H9 (cell line): ENCODE measurements around the gene SCGB2A2. TPM values are rescaled to one million over a fixed set of nuclear protein-coding genes. Genes with fewer than 3 reads are reported as not detected.

Experiments used
- DNase-seq: peaks from one replicate; pipeline ENCODE4 v3.0.0-alpha.2; 2017
- H2AFZ ChIP-seq: one replicate; pipeline ENCODE4 v1.6.1; 2013; ENCODE audit warnings: mild to moderate bottlenecking, low read length, control low read depth, moderate library complexity
- H2AK5ac ChIP-seq: 2 replicates; pipeline ENCODE4 v1.6.1; 2013; ENCODE audit warnings: low read length, control low read depth, mixed read lengths; ENCODE audit not compliant: insufficient read length
- H2BK120ac ChIP-seq: one replicate; pipeline ENCODE4 v1.6.1; 2013; ENCODE audit warnings: low read depth, mild to moderate bottlenecking, low read length, control low read depth, inconsistent platforms; ENCODE audit not compliant: poor library complexity, severe bottlenecking
- H2BK12ac ChIP-seq: 2 replicates; pipeline ENCODE4 v1.6.1; 2013; ENCODE audit warnings: low read length, control low read depth, mixed read lengths, low read depth; ENCODE audit not compliant: insufficient read length
- H2BK15ac ChIP-seq: 2 replicates; pipeline ENCODE4 v1.6.1; 2013; ENCODE audit warnings: low read depth, low read length, control low read depth
- H2BK20ac ChIP-seq: one replicate; pipeline ENCODE4 v1.6.1; 2013; ENCODE audit warnings: low read depth, mild to moderate bottlenecking, low read length, control low read depth, inconsistent platforms; ENCODE audit not compliant: poor library complexity, severe bottlenecking
- H2BK5ac ChIP-seq: 2 replicates; pipeline ENCODE4 v1.6.1; 2013; ENCODE audit warnings: low read length, control low read depth, mixed read lengths; ENCODE audit not compliant: insufficient read length
- H3K14ac ChIP-seq: 2 replicates; pipeline ENCODE4 v1.6.1; 2013; ENCODE audit warnings: low read length, control low read depth; ENCODE audit not compliant: insufficient read depth
- H3K18ac ChIP-seq: 2 replicates; pipeline ENCODE4 v1.6.1; 2013; ENCODE audit warnings: low read depth, mild to moderate bottlenecking, mixed read lengths, low read length, control low read depth; ENCODE audit not compliant: insufficient read length
- H3K23ac ChIP-seq: 2 replicates; pipeline ENCODE4 v1.6.1; 2013; ENCODE audit warnings: low read length, control low read depth, mixed read lengths, low read depth; ENCODE audit not compliant: insufficient read length
- H3K23me2 ChIP-seq: 2 replicates; pipeline ENCODE4 v1.6.1; 2013; ENCODE audit warnings: low read depth, mild to moderate bottlenecking, mixed read lengths, low read length, control low read depth; ENCODE audit not compliant: insufficient read length, poor library complexity, severe bottlenecking
- H3K27ac ChIP-seq: 2 replicates; pipeline ENCODE4 v1.5.1; 2013; ENCODE audit warnings: low read length, control low read depth, mixed read lengths, low read depth; ENCODE audit not compliant: insufficient read length
- H3K27me3 ChIP-seq: 2 replicates; pipeline ENCODE4 v1.6.1; 2013; ENCODE audit warnings: low read length, control low read depth, inconsistent platforms; ENCODE audit not compliant: insufficient read depth
- H3K4ac ChIP-seq: 2 replicates; pipeline ENCODE4 v1.6.1; 2013; ENCODE audit warnings: low read depth, mild to moderate bottlenecking, control low read depth, inconsistent platforms, low read length, moderate library complexity
- H3K4me1 ChIP-seq: 2 replicates; pipeline ENCODE4 v1.6.1; 2013; ENCODE audit warnings: low read length, control low read depth, inconsistent platforms; ENCODE audit not compliant: insufficient read depth
- H3K4me2 ChIP-seq: 2 replicates; pipeline ENCODE4 v1.6.1; 2013; ENCODE audit warnings: low read length, control low read depth, mixed read lengths; ENCODE audit not compliant: insufficient read length, insufficient read depth
- H3K56ac ChIP-seq: 2 replicates; pipeline ENCODE4 v1.6.1; 2013; ENCODE audit warnings: low read depth, mild to moderate bottlenecking, mixed read lengths, low read length, control low read depth; ENCODE audit not compliant: insufficient read length
- H3K79me1 ChIP-seq: 2 replicates; pipeline ENCODE4 v1.6.1; 2013; ENCODE audit warnings: low read depth, mild to moderate bottlenecking, moderate library complexity, low read length, control low read depth, inconsistent platforms; ENCODE audit not compliant: insufficient read depth, poor library complexity, severe bottlenecking
- H3K79me2 ChIP-seq: 2 replicates; pipeline ENCODE4 v1.6.1; 2013; ENCODE audit warnings: low read length, control low read depth, inconsistent platforms; ENCODE audit not compliant: insufficient read depth
- H3K9ac ChIP-seq: 2 replicates; pipeline ENCODE4 v1.6.1; 2013; ENCODE audit warnings: low read length, control low read depth, mixed read lengths; ENCODE audit not compliant: insufficient read length; ENCODE audit errors: extremely low read depth
- H3K9me3 ChIP-seq: one replicate; pipeline ENCODE4 v1.6.1; 2013; ENCODE audit warnings: low read depth, low read length, inconsistent platforms; ENCODE audit not compliant: control insufficient read depth
- H3T11ph ChIP-seq: one replicate; pipeline ENCODE4 v1.6.1; 2013; ENCODE audit warnings: mild to moderate bottlenecking, low read length, control low read depth, inconsistent platforms
- H4K20me1 ChIP-seq: one replicate; pipeline ENCODE4 v1.6.1; 2013; ENCODE audit not compliant: control insufficient read depth, insufficient read length, insufficient read depth
- H4K5ac ChIP-seq: 2 replicates; pipeline ENCODE4 v1.6.1; 2013; ENCODE audit warnings: low read depth, mild to moderate bottlenecking, mixed read lengths, low read length, control low read depth; ENCODE audit not compliant: insufficient read length
- H4K8ac ChIP-seq: replicated peaks from 2 replicates; pipeline ENCODE4 v1.6.1; 2013; ENCODE audit warnings: low read length, control low read depth, mixed read lengths, low read depth; ENCODE audit not compliant: insufficient read length
- H4K91ac ChIP-seq: 2 replicates; pipeline ENCODE4 v1.6.1; 2013; ENCODE audit warnings: low read depth, mild to moderate bottlenecking, moderate library complexity, mixed read lengths, low read length, control low read depth; ENCODE audit not compliant: insufficient read length
- H3K27ac Mint-ChIP-seq, 3 experiments: 2 replicates in 2 of 3; 3 replicates in 1 of 3; pipeline ENCODE4 v1.8.0; 2020 to 2021; ENCODE audit warnings: mixed read lengths in 3 of 3, mild to moderate bottlenecking in 1 of 3, moderate library complexity in 1 of 3
- H3K27me3 Mint-ChIP-seq: 2 replicates; pipeline ENCODE4 v1.8.0; 2021; ENCODE audit warnings: low read depth, mild to moderate bottlenecking, moderate library complexity, mixed read lengths
- H3K36me3 Mint-ChIP-seq, 3 experiments: 2 replicates in 2 of 3; 3 replicates in 1 of 3; pipeline ENCODE4 v1.8.0; 2020 to 2021; ENCODE audit warnings: low read depth in 3 of 3, mixed read lengths in 3 of 3; ENCODE audit not compliant: insufficient read depth in 1 of 3
- H3K4me1 Mint-ChIP-seq, 2 experiments: 2 replicates each; pipeline ENCODE4 v1.8.0; 2020; ENCODE audit warnings: mixed read lengths in 2 of 2
- H3K4me3 Mint-ChIP-seq, 2 experiments: 2 replicates in 1 of 2; 3 replicates in 1 of 2; pipeline ENCODE4 v1.8.0; 2020 to 2021; ENCODE audit warnings: mild to moderate bottlenecking in 2 of 2, mixed read lengths in 2 of 2, moderate library complexity in 1 of 2
- H3K9me3 Mint-ChIP-seq, 2 experiments: 2 replicates in 1 of 2; 3 replicates in 1 of 2; pipeline ENCODE4 v1.8.0; 2020; ENCODE audit warnings: mild to moderate bottlenecking in 2 of 2, mixed read lengths in 2 of 2, moderate library complexity in 1 of 2
- WGBS: extraction: QIAGEN DNeasy Blood & Tissue Kit; methylation state at CpG from one replicate; pipeline ENCODE4 v1.1.7; 2013; ENCODE audit warnings: missing lambda C conversion rate, low lambda C conversion rate, mixed read lengths; ENCODE audit not compliant: insufficient read length; ENCODE audit errors: extremely low coverage; 5-methylcytosine and 5-hydroxymethylcytosine counted together
- total RNA-seq: library from RNA; stranded (reverse); gene quantifications from 2 replicates; pipeline ENCODE4 v1.2.1, GENCODE V29; 2021
- TF ChIP-seq, protein P1 (sequence below): fragments of 200-600 bp; sonication (generic); conservative IDR thresholded peaks from 3 replicates; pipeline ENCODE4 v1.8.0; 2021; ENCODE audit warnings: antibody characterized with exemption, mild to moderate bottlenecking

Gene SCGB2A2
- total RNA-seq, 1 experiment from 2014 or later: not detected

DNA sequence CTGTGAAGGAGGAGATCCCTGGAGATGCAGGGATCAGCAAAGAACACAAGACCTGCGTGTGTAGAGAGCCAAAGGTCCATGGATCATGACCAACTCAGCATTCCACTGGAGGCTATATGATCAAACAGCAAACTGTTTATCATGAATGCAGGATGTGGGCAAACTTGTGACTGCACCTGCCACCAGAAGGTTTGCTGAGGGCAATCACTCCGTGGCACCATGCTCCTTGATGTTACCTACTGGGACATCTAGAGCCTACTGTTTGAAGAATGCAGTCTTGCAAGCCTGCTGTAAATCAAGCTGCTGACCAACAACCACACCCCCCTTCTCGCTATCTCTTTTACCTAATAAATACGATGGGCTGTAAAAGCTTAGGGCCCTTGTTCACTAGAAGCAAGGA is 18.3 kb upstream of the SCGB2A2 start:
- Histone ChIP-seq H3K9me3 (peaks cover 25% of the 10 kb centered on the region), H3K56ac (no peak overlapping the region), H3K23ac (no peak overlapping the region), H4K5ac (no peak overlapping the region), H3T11ph (no peak overlapping the region), H3K23me2 (no peaks in the 10 kb centered on the region), H4K8ac (no peak overlapping the region), H2BK12ac (no peak overlapping the region), H4K91ac (no peak overlapping the region), H3K79me2 (no peaks in the 10 kb centered on the region), H3K14ac (no peak overlapping the region), H2AK5ac (no peak overlapping the region), H3K27me3 (no peaks in the 10 kb centered on the region), H3K9ac (no peak overlapping the region), H2AFZ (no peak overlapping the region), H2BK15ac (no peak overlapping the region), H2BK120ac (no peak overlapping the region), H2BK5ac (no peak overlapping the region), H3K4me2 (no peak overlapping the region), H3K79me1 (no peaks in the 10 kb centered on the region), H4K20me1 (no peaks in the 10 kb centered on the region), H3K4ac (no peak overlapping the region), H2BK20ac (no peak overlapping the region), H3K4me1 (no peaks in the 10 kb centered on the region), H3K27ac (no peak overlapping the region), H3K18ac (no peak overlapping the region)
- no CpG with 5 or more reads among the region's 4 CpGs for WGBS
- Mint-ChIP-seq H3K27ac (no peak overlapping the region), H3K4me3 (no peak overlapping the region), H3K9me3 (peaks cover 56 to 57% of the 10 kb centered on the region in 2 experiments), H3K27me3 (peaks cover 29% of the 10 kb centered on the region), H3K4me1 (no peaks in the 10 kb centered on the region), H3K36me3 (peaks cover 0 to 16% (median 1%) of the 10 kb centered on the region in 3 experiments; a peak in 6 of 7 replicates)
- no peak for DNase-seq
- TF ChIP-seq, protein P1, sequence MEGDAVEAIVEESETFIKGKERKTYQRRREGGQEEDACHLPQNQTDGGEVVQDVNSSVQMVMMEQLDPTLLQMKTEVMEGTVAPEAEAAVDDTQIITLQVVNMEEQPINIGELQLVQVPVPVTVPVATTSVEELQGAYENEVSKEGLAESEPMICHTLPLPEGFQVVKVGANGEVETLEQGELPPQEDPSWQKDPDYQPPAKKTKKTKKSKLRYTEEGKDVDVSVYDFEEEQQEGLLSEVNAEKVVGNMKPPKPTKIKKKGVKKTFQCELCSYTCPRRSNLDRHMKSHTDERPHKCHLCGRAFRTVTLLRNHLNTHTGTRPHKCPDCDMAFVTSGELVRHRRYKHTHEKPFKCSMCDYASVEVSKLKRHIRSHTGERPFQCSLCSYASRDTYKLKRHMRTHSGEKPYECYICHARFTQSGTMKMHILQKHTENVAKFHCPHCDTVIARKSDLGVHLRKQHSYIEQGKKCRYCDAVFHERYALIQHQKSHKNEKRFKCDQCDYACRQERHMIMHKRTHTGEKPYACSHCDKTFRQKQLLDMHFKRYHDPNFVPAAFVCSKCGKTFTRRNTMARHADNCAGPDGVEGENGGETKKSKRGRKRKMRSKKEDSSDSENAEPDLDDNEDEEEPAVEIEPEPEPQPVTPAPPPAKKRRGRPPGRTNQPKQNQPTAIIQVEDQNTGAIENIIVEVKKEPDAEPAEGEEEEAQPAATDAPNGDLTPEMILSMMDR: no peak
